BLaER1 treated with 17β-estradiol and CSF1 and Interleukin-3, amounts not matched to agents 10 nM and 100 nM (cell line): ENCODE data around the gene NEUROG1.
"Not testable (repeated sequence)": the region's sequence is repeated elsewhere in the genome, so short reads cannot be mapped to it uniquely, and the experiment has no call there.

ENCODE experiments used
- H3K27ac ChIP-seq, 11 experiments: shearing (Covaris generic); formaldehyde crosslinking; 2 replicates each; pipeline ENCODE4 v1.8.1; 2022
- H3K27me3 ChIP-seq, 11 experiments: shearing (Covaris generic); formaldehyde crosslinking; 2 replicates each; pipeline ENCODE4 v1.8.1; 2022
- H3K36me3 ChIP-seq, 11 experiments: shearing (Covaris generic); formaldehyde crosslinking; 2 replicates each; pipeline ENCODE4 v1.8.1; 2022
- H3K4me1 ChIP-seq, 10 experiments: shearing (Covaris generic); formaldehyde crosslinking; 2 replicates each; pipeline ENCODE4 v1.8.1; 2022
- H3K4me2 ChIP-seq, 11 experiments: shearing (Covaris generic); formaldehyde crosslinking; 2 replicates each; pipeline ENCODE4 v1.8.1; 2022
- H3K4me3 ChIP-seq, 10 experiments: shearing (Covaris generic); formaldehyde crosslinking; 2 replicates each; pipeline ENCODE4 v1.8.1; 2022
- H3K9ac ChIP-seq, 11 experiments: shearing (Covaris generic); formaldehyde crosslinking; 2 replicates each; pipeline ENCODE4 v1.8.1; 2022
- H3K9me3 ChIP-seq, 11 experiments: shearing (Covaris generic); formaldehyde crosslinking; replicated peaks in 1 of 11; 2 replicates each; pipeline ENCODE4 v1.8.1; 2022
- H4K20me1 ChIP-seq, 11 experiments: shearing (Covaris generic); formaldehyde crosslinking; 2 replicates each; pipeline ENCODE4 v1.8.1; 2022
- Cebpa-rat ChIP-seq, 11 experiments: shearing (Covaris generic); IDR thresholded peaks; 2 replicates each; pipeline ENCODE4 v1.8.1; 2022

NEUROG1 gene

DNA sequence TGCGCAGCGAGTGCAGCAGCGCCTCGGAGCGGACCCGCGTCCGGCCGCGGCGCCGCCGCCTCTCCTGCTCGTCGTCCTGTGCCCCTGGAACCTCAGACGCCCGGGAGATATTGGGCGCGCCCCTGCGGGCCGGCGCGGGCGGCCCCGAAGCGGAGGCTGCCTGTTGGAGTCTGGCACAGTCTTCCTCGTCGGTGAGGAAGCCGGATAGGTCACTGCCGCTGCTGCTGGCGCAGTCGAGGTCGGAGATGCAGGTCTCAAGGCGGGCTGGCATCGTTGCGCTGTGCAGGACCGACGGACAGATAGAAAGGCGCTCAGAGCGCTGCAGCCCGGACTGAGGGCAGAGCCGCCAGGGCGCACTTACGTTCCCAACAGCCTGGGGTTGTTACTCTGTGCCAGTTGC, 344 bp downstream of the NEUROG1 start:
- peaks cover 0 to 12% (median 6%) of the 10 kb centered on the region in 10 experiments; a peak in 9 of 20 replicates for H3K4me1 ChIP-seq
- H3K27ac ChIP-seq: no peak overlapping the region
- H3K27me3 ChIP-seq: peaks cover 85 to 98% (median 93%) of the 10 kb centered on the region in 11 experiments
- peak overlapping the region; percentile 33 to 59 (median 45); a peak in 14 of 20 replicates for H3K4me3 ChIP-seq
- peaks cover 25 to 45% (median 37%) of the 10 kb centered on the region in 11 experiments for H3K9me3 ChIP-seq
- H3K36me3 ChIP-seq: no peaks in the 10 kb centered on the region
- peaks cover 0 to 28% (median 16%) of the 10 kb centered on the region in 11 experiments; a peak in 8 of 22 replicates for H4K20me1 ChIP-seq
- no peak for TF ChIP-seq Cebpa-rat (IDR thresholded peaks at IDR 0.05)
- H3K4me2 ChIP-seq: peak overlapping the region; percentile 51 to 79 (median 64)
- no peak overlapping the region for H3K9ac ChIP-seq

DNA sequence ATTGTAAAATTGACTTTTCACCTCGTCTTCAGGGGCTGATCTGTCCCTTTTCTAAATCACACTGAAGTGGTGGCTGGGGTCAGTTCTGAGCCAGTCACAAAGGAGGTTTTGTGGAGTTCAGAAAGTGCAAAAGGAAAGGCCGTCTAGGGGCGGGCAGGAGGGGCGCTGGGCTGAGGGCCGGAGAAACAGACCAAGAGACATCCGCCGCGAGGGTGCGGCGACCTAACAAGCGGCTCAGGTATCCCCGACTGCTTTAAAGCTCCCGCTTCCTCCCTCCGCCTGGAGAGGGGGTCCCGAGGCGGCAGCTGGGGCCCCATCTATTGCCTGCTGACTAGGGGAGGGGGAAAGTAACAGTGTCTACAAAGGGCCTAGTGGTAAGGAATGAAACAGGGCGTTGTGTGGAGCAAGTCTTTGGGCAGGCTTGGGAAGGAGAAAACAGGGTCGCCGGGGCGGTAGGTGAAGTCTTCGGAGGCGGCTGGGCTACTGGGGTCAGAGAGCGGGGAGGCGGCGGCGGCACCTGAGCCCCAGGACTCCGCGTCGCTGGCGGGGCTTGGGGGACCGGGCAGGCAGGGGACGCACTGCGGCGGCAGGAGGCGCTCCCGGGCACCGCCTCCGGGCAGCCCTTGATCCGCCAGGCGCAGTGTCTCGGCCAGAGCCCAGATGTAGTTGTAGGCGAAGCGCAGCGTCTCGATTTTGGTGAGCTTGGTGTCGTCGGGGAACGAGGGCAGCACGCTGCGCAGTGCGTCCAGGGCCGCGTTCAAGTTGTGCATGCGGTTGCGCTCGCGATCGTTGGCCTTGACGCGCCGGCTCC, 950 bp downstream of the NEUROG1 start:
- H3K27me3 ChIP-seq: peaks cover 79 to 97% (median 89%) of the 10 kb centered on the region in 11 experiments
- peak overlapping the region in 4 of 10 experiments; percentile 39 to 59 (median 47); a peak in 4 of 20 replicates for H3K4me3 ChIP-seq
- H3K9ac ChIP-seq: no peak overlapping the region
- H3K36me3 ChIP-seq: no peaks in the 10 kb centered on the region
- H3K9me3 ChIP-seq: peaks cover 29 to 51% (median 43%) of the 10 kb centered on the region in 11 experiments
- peak overlapping the region in 6 of 11 experiments; percentile 51 to 79 (median 66); a peak in 5 of 22 replicates for H3K4me2 ChIP-seq
- H3K27ac ChIP-seq: no peak overlapping the region
- TF ChIP-seq Cebpa-rat (IDR thresholded peaks at IDR 0.05): no peak
- H3K4me1 ChIP-seq: peaks cover 0 to 12% (median 6%) of the 10 kb centered on the region in 10 experiments; a peak in 9 of 20 replicates
- H4K20me1 ChIP-seq: peaks cover 0 to 28% (median 16%) of the 10 kb centered on the region in 11 experiments; a peak in 8 of 22 replicates

DNA sequence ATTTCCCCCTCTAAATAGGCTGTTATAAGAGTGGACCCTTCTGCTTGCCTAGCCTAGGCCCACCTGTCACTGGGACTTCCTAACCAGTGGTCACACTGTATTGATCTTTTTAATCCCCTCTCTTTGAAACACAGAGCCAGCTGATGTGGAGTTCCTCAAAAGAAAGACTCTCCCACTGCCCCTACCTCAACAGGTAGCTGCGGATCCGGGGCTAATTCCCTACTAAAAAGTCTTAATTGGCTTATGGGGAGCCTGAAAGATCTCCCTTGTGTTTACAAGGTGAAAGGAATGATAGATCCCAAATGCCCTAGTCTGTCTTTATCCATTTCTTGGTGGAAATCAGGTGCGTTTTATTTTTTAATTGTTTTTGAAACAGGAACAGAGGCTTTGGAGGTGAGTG, 2.0 kb downstream of the NEUROG1 start:
- Histone ChIP-seq H4K20me1 (peaks cover 0 to 21% (median 15%) of the 10 kb centered on the region in 11 experiments; a peak in 8 of 22 replicates), H3K4me3 (no peak overlapping the region), H3K27me3 (peaks cover 68 to 87% (median 79%) of the 10 kb centered on the region in 11 experiments), H3K9me3 (peaks cover 36 to 61% (median 53%) of the 10 kb centered on the region in 11 experiments), H3K4me2 (no peak overlapping the region), H3K4me1 (peaks cover 0 to 12% (median 6%) of the 10 kb centered on the region in 10 experiments; a peak in 9 of 20 replicates), H3K9ac (no peak overlapping the region), H3K36me3 (no peaks in the 10 kb centered on the region), H3K27ac (no peak overlapping the region)
- no peak for TF ChIP-seq Cebpa-rat (IDR thresholded peaks at IDR 0.05)

DNA sequence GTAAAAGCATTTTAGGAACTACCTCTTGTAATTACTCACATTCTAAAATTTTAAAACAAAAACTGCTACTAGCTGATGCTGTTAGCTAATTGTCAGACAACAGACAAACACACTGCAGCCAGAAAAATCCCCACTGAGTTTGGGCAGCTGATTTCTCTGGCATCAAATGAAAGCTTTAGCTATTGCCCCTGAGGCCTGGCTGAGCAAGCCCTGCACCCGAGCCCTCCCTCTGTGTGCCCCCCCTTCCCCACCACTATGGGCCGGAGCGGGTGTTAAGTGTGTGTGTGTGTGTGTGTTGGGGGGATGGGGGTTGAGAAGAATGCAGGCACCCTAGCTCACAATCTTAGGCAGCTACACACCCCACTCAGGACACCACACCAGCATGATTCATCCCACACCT, 2.4 kb downstream of the NEUROG1 start:
- Histone ChIP-seq H3K9me3 (peaks cover 36 to 64% (median 53%) of the 10 kb centered on the region in 11 experiments), H3K4me3 (no peak overlapping the region), H3K4me2 (no peak overlapping the region), H3K4me1 (peaks cover 0 to 12% (median 6%) of the 10 kb centered on the region in 10 experiments; a peak in 9 of 20 replicates), H3K27me3 (peaks cover 64 to 82% (median 75%) of the 10 kb centered on the region in 11 experiments), H4K20me1 (peaks cover 0 to 21% (median 15%) of the 10 kb centered on the region in 11 experiments; a peak in 8 of 22 replicates), H3K36me3 (no peaks in the 10 kb centered on the region), H3K27ac (no peak overlapping the region), H3K9ac (no peak overlapping the region)
- TF ChIP-seq Cebpa-rat (IDR thresholded peaks at IDR 0.05): no peak

DNA sequence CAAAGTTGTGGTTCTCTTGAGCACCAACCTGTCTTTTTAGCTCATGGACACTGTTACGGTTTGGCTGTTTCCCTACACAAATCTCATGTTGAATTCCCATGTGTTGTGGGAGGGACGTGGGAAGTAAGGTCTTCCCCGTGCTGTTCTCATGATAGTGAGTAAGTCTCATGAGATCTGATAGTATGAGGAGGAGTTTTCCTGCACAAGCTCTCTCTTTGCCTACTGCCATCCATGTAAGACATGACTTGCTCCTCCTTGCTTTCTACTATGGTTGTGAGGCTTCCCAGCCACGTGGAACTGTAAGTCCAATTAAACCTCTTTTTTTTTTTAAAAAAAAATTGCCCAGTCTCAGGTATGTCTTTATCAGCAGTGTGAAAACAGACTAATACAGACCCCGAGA, 6.2 kb downstream of the NEUROG1 start:
- H3K4me3 ChIP-seq, H3K36me3 ChIP-seq, H3K4me2 ChIP-seq, H3K9ac ChIP-seq, H4K20me1 ChIP-seq, H3K4me1 ChIP-seq, H3K27ac ChIP-seq: not testable (repeated sequence)
- Histone ChIP-seq H3K9me3 (peaks cover 12 to 29% (median 24%) of the 10 kb centered on the region in 11 experiments), H3K27me3 (peaks cover 26 to 45% (median 37%) of the 10 kb centered on the region in 11 experiments)

DNA sequence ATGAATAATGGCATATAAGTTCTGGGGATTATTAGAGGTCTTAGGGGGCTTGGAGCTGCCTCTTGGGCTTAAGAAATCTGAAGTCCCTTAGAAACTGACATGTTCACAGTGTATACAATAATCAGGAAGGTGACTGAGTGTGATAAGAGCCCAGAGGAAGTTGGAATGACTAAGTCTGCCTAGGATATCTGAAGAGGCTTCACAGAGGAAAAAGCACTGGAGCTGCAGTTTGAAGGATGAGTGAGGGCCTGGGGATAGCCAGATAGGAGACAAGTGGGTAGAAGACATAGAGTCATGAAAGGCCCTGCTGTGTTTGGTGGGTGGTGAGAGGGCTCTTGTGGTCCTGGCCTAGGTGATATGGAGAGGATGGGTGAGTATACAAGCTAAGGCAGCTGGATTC, 8.8 kb downstream of the NEUROG1 start:
- no peak for TF ChIP-seq Cebpa-rat (IDR thresholded peaks at IDR 0.05)
- Histone ChIP-seq H3K4me1 (no peaks in the 10 kb centered on the region), H3K27me3 (peaks cover 2 to 18% (median 10%) of the 10 kb centered on the region in 11 experiments; a peak in 20 of 22 replicates), H3K4me2 (no peak overlapping the region), H3K9ac (no peak overlapping the region), H3K36me3 (no peaks in the 10 kb centered on the region), H3K27ac (no peak overlapping the region), H3K9me3 (peaks cover 37 to 56% (median 46%) of the 10 kb centered on the region in 11 experiments), H4K20me1 (no peaks in the 10 kb centered on the region), H3K4me3 (no peak overlapping the region)

DNA sequence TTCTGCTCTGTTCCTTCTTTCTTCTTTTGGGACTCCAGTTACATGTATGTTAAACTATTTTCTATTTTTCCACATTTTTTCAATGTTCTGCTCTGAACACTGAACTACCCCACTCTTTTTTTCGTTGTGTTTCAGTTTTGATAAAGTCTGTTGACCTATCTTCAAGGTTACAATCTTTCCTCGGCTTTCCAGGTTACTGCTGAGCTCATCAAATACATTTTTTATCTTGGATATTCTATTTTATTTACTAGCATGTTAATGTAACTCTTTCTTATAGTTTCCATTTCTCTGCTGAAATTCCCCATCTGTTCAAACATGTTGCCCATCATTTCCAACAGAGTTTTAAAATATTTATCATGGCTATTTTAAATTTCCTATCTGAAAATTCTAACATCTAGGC, 13.8 kb downstream of the NEUROG1 start:
- TF ChIP-seq Cebpa-rat (IDR thresholded peaks at IDR 0.05): no peak
- Histone ChIP-seq H4K20me1 (no peaks in the 10 kb centered on the region), H3K27me3 (no peaks in the 10 kb centered on the region), H3K4me1 (no peaks in the 10 kb centered on the region), H3K4me3 (no peak overlapping the region), H3K9ac (no peak overlapping the region), H3K9me3 (peaks cover 34 to 59% (median 43%) of the 10 kb centered on the region in 11 experiments), H3K27ac (no peak overlapping the region), H3K4me2 (no peak overlapping the region), H3K36me3 (no peaks in the 10 kb centered on the region)

DNA sequence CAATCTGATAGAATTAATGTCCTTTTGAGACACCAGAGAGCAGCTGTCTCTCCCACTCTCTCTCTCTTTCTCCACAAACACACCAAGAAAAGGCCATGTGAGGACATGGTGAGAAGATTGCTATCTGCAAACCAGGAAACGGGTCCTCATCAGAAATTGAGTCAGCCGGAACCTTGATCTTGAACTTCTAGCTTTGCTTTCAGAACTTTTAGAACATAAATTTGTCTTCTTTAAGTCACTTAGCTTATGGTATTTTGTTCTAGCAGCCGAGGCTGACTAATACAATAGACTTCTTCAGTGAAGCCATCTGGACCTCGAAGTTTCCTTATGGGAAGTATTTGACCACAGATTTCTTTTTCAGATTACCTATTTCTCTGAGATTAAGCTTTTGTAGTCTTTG, 18.1 kb downstream of the NEUROG1 start:
- Histone ChIP-seq H4K20me1 (no peaks in the 10 kb centered on the region), H3K27me3 (no peaks in the 10 kb centered on the region), H3K9ac (no peak overlapping the region), H3K4me2 (no peak overlapping the region), H3K27ac (no peak overlapping the region), H3K9me3 (peaks cover 16 to 38% (median 28%) of the 10 kb centered on the region in 11 experiments), H3K4me1 (no peaks in the 10 kb centered on the region), H3K4me3 (no peak overlapping the region), H3K36me3 (no peaks in the 10 kb centered on the region)
- no peak for TF ChIP-seq Cebpa-rat (IDR thresholded peaks at IDR 0.05)

DNA sequence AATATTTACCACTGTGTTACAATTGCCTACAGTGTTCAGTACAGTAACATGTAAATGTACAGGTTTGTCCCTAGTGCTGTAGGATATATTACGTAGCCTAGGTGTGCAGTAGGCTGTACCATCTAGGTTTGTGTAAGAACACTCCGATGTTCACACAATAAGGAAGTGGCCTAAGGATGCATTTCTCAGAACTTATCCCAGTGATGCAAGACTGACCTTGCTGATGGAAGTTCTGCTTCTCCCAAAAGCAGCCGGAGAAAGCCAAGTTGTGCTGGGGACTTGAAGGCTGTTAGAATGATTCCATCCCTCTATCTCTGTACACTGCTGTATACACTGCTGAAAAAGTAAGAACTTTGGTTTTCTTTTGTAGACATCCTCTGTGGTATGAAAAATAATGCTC, 21.6 kb downstream of the NEUROG1 start:
- peaks cover 15 to 22% (median 18%) of the 10 kb centered on the region in 11 experiments for H3K27me3 ChIP-seq
- peaks cover 0 to 13% (median 4%) of the 10 kb centered on the region in 11 experiments; a peak in 2 of 22 replicates for H3K9me3 ChIP-seq
- H3K4me2 ChIP-seq: no peak overlapping the region
- H4K20me1 ChIP-seq: no peaks in the 10 kb centered on the region
- TF ChIP-seq Cebpa-rat (IDR thresholded peaks at IDR 0.05): no peak
- H3K4me1 ChIP-seq: peaks cover 0 to 10% (median 2%) of the 10 kb centered on the region in 10 experiments; a peak in 11 of 20 replicates
- H3K9ac ChIP-seq: no peak overlapping the region
- H3K4me3 ChIP-seq: no peak overlapping the region
- no peak overlapping the region for H3K27ac ChIP-seq
- no peaks in the 10 kb centered on the region for H3K36me3 ChIP-seq
